ENCODE data around the gene HES5. TPM values are rescaled to one million over a fixed set of nuclear protein-coding genes. Genes with fewer than 3 reads are reported as not detected.

The HES5 gene
- total and polyA plus RNA-seq, 2 donors (not counting 3 experiments of a cell fraction or from before 2014, with no cell fraction given): 0.07 TPM; not detected in 1

DNA sequence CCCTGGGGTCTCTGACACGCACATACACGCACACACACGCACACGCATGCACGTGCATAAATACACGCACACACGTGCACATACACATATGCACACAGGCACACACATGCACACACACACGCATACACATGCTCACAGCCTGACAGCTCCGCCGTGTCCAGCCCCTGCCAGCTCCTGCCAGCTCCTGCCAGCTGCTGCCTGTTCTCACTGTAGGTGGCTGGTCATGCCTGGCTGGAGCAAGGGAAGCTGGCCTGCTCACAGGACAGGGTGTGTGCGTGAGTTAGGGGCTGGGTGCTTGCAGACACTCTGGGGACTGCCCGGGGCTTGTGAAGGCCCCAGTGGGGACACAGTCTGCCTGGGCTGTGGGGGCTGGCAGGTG is 49.1 kb downstream of the HES5 start:
- H2AFZ ChIP-seq (ENCODE audit: low read depth, low read length): no peak overlapping the region
- no peak overlapping the region for H3K27ac ChIP-seq (ENCODE audit: insufficient read depth, low read depth, low read length)
- BruUV-seq (replicated peaks): no TSS peak
- intact Hi-C loops (cut with micrococcal nuclease) (no loop called here), dilution Hi-C loops (cut with MboI; ENCODE audit: extremely low pct_ligation_motif_present, low sequenced_read_pairs) (no loop called here)
- CTCF ChIA-PET: no interaction called here
- FAIRE-seq (no peak), DNase-seq (ENCODE audit: low read depth, low spot score) (no peak)
- no peak overlapping the region for H3K4me2 ChIP-seq (ENCODE audit: insufficient read depth, low read length)
- no peak overlapping the region for H3K9ac ChIP-seq (replicated peaks; ENCODE audit: extremely low read depth, insufficient read depth, low read length)
- no peaks in the 10 kb centered on the region for H3K27me3 ChIP-seq (ENCODE audit: control insufficient read depth in 2 of 2, insufficient read depth in 2 of 2, low read length in 2 of 2)
- H3K9me3 ChIP-seq (replicated peaks; ENCODE audit: control insufficient read depth, insufficient read depth, low read length): no peaks in the 10 kb centered on the region
- H3K4me1 ChIP-seq (ENCODE audit: control insufficient read depth, extremely low read depth, insufficient read depth, low read length): no peaks in the 10 kb centered on the region
- H3K79me2 ChIP-seq (ENCODE audit: control insufficient read depth, insufficient read depth, low read length): no peaks in the 10 kb centered on the region
- no peak overlapping the region for H3K4me3 ChIP-seq (replicated peaks in 1 of 3; ENCODE audit: insufficient read depth in 1 of 3, low read depth in 1 of 3, low read length in 3 of 3)
- POLR2A ChIA-PET: no interaction called here
- no peaks in the 10 kb centered on the region for H4K20me1 ChIP-seq (replicated peaks; ENCODE audit: control insufficient read depth, extremely low read depth, insufficient read depth, low read length)
- TF ChIP-seq POLR2A (IDR thresholded peaks at IDR 0.05; ENCODE audit: low read depth, low read length) (no peak), POLR2AphosphoS5 (IDR thresholded peaks at IDR 0.05; ENCODE audit: insufficient read depth, low read depth, low read length) (no peak), EZH2 (IDR thresholded peaks at IDR 0.05; ENCODE audit: borderline replicate concordance, low read depth, low read length, severe bottlenecking) (no peak), GATA2 (IDR thresholded peaks at IDR 0.05; ENCODE audit: insufficient read depth, insufficient read length, low read depth, low read length) (no peak), JUN (IDR thresholded peaks at IDR 0.05; ENCODE audit: borderline replicate concordance, insufficient read depth, insufficient read length, low read depth) (no peak), FOS (IDR thresholded peaks at IDR 0.05; ENCODE audit: borderline replicate concordance, insufficient read depth, low read length) (no peak), MYC (IDR thresholded peaks at IDR 0.05; ENCODE audit: low read depth, low read length) (no peak)
- TF ChIP-seq, protein P1, sequence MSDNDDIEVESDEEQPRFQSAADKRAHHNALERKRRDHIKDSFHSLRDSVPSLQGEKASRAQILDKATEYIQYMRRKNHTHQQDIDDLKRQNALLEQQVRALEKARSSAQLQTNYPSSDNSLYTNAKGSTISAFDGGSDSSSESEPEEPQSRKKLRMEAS (IDR thresholded peaks at IDR 0.05; ENCODE audit: insufficient read depth, insufficient read length): no peak
- TF ChIP-seq, protein P2, sequence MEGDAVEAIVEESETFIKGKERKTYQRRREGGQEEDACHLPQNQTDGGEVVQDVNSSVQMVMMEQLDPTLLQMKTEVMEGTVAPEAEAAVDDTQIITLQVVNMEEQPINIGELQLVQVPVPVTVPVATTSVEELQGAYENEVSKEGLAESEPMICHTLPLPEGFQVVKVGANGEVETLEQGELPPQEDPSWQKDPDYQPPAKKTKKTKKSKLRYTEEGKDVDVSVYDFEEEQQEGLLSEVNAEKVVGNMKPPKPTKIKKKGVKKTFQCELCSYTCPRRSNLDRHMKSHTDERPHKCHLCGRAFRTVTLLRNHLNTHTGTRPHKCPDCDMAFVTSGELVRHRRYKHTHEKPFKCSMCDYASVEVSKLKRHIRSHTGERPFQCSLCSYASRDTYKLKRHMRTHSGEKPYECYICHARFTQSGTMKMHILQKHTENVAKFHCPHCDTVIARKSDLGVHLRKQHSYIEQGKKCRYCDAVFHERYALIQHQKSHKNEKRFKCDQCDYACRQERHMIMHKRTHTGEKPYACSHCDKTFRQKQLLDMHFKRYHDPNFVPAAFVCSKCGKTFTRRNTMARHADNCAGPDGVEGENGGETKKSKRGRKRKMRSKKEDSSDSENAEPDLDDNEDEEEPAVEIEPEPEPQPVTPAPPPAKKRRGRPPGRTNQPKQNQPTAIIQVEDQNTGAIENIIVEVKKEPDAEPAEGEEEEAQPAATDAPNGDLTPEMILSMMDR (IDR thresholded peaks at IDR 0.05; ENCODE audit: extremely low read depth in 1 of 2, insufficient read depth in 1 of 2, low read depth in 1 of 2, low read length in 2 of 2): no peak
- no peaks in the 10 kb centered on the region for H3K36me3 ChIP-seq (ENCODE audit: control insufficient read depth in 2 of 2, extremely low read depth in 1 of 2, insufficient read depth in 2 of 2, low read length in 2 of 2)
- H3K9me1 ChIP-seq (replicated peaks; ENCODE audit: control insufficient read depth, extremely low read depth, insufficient read depth, low read length): no peaks in the 10 kb centered on the region

Data from endothelial cell of umbilical vein (primary cell).